Keratinocyte (primary cell): ENCODE data around the gene ERF.

Experiments
- EZH2 ChIP-seq: IDR thresholded peaks from one replicate; pipeline ENCODE4 v1.6.1; 2012; ENCODE audit warnings: inconsistent platforms, mild to moderate bottlenecking, low read length, moderate library complexity
- TF ChIP-seq, protein P1 (sequence below), 3 experiments: IDR thresholded peaks in 1 of 3; conservative IDR thresholded peaks in 1 of 3; optimal IDR thresholded peaks in 1 of 3; 2 replicates in 2 of 3; 3 replicates in 1 of 3; pipeline versions ENCODE3 to v1.5.1; 2011; ENCODE audit warnings: low read length in 3 of 3, mild to moderate bottlenecking in 3 of 3, moderate library complexity in 2 of 3, control low read depth in 1 of 3, inconsistent platforms in 1 of 3; ENCODE audit not compliant: insufficient read depth in 2 of 3; ENCODE audit errors: extremely low read depth in 1 of 3

DNA sequence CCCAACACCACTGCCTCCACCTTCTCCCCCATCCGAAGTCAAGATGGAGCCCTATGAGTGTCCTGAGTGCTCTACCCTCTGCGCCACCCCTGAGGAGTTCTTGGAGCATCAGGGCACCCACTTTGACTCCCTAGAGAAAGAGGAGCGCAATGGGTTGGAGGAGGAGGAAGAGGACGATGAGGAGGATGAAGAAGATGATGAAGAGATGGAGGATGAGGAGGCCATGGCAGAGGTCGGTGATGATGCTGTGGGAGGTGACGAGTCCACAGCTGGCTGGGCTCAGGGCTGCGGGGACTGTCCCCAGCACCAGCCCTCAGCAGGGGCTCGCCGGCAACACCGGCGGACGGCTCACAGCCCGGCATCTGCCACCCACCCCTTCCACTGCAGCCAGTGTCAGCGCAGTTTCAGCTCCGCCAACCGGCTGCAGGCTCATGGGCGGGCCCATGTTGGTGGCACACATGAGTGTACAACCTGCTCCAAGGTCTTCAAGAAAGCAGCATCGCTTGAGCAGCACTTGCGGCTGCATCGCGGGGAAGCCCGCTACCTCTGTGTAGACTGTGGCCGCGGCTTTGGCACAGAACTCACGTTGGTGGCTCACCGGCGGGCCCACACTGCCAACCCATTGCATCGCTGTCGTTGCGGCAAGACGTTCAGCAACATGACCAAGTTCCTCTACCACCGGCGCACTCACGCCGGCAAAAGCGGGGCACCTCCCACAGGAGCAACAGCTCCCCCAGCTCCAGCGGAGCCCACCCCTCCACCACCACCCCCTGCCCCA lies 29.8 kb downstream of the ERF start:
- TF ChIP-seq, protein P1, sequence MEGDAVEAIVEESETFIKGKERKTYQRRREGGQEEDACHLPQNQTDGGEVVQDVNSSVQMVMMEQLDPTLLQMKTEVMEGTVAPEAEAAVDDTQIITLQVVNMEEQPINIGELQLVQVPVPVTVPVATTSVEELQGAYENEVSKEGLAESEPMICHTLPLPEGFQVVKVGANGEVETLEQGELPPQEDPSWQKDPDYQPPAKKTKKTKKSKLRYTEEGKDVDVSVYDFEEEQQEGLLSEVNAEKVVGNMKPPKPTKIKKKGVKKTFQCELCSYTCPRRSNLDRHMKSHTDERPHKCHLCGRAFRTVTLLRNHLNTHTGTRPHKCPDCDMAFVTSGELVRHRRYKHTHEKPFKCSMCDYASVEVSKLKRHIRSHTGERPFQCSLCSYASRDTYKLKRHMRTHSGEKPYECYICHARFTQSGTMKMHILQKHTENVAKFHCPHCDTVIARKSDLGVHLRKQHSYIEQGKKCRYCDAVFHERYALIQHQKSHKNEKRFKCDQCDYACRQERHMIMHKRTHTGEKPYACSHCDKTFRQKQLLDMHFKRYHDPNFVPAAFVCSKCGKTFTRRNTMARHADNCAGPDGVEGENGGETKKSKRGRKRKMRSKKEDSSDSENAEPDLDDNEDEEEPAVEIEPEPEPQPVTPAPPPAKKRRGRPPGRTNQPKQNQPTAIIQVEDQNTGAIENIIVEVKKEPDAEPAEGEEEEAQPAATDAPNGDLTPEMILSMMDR (optimal IDR thresholded peaks at IDR 0.05 in 1 of 3, IDR thresholded peaks at IDR 0.05 in 1 of 3, conservative IDR thresholded peaks at IDR 0.05 in 1 of 3; ENCODE audit: extremely low read depth in 1 of 3, insufficient read depth in 2 of 3, low read length in 3 of 3), result no peak
- no peak for TF ChIP-seq EZH2
